DND-41 (cell line): ENCODE results near the gene FCAMR.

Experiments
- ATAC-seq: fragments of 200-7000 bp; cut with Tn5 transposase; 3 replicates; pipeline ENCODE4 v1.9.1; 2021; ENCODE audit warnings: low read depth; ENCODE audit not compliant: insufficient read depth
- DNase-seq: peaks from one replicate; pipeline ENCODE4 v3.0.0-alpha.2; 2020
- H2AFZ ChIP-seq: 2 replicates; pipeline ENCODE4 v1.6.0; 2012; ENCODE audit warnings: low read depth, low read length
- H3K27ac ChIP-seq: 2 replicates; pipeline ENCODE4 v1.5.1; 2012; ENCODE audit warnings: low read length, inconsistent platforms
- H3K27me3 ChIP-seq: fragments of 200-600 bp; sonication (generic); 2 replicates; pipeline ENCODE4 v1.6.0; 2012; ENCODE audit warnings: low read length, mild to moderate bottlenecking, inconsistent platforms; ENCODE audit not compliant: insufficient read depth, poor library complexity
- H3K36me3 ChIP-seq: 2 replicates; pipeline ENCODE4 v1.5.1; 2012; ENCODE audit warnings: low read length, inconsistent platforms; ENCODE audit not compliant: insufficient read depth
- H3K4me1 ChIP-seq: 2 replicates; pipeline ENCODE4 v1.5.1; 2012; ENCODE audit warnings: mild to moderate bottlenecking, low read length; ENCODE audit not compliant: insufficient read depth
- H3K4me2 ChIP-seq: 2 replicates; pipeline ENCODE4 v1.6.0; 2012; ENCODE audit warnings: mild to moderate bottlenecking, moderate library complexity, low read length, inconsistent platforms; ENCODE audit not compliant: insufficient read depth
- H3K4me3 ChIP-seq, 2 experiments: fragments of 200-600 bp in 1 of 2; shearing (Covaris generic) in 1 of 2; 2 replicates each; pipeline ENCODE4 v1.5.1; 2012 to 2016; ENCODE audit warnings: inconsistent platforms in 2 of 2, low read length in 2 of 2, mild to moderate bottlenecking in 2 of 2, low read depth in 1 of 2, moderate library complexity in 1 of 2
- H3K79me2 ChIP-seq: 2 replicates; pipeline ENCODE4 v1.6.0; 2012; ENCODE audit warnings: low read length, inconsistent platforms; ENCODE audit not compliant: insufficient read depth
- H3K9ac ChIP-seq: 2 replicates; pipeline ENCODE4 v1.6.0; 2012; ENCODE audit warnings: low read depth, mild to moderate bottlenecking, inconsistent platforms, low read length, moderate library complexity
- H3K9me3 ChIP-seq: 2 replicates; pipeline ENCODE4 v1.5.1; 2012; ENCODE audit warnings: low read length, moderate library complexity, mild to moderate bottlenecking, inconsistent platforms; ENCODE audit not compliant: insufficient read depth, severe bottlenecking
- H4K20me1 ChIP-seq: 2 replicates; pipeline ENCODE4 v1.6.0; 2012; ENCODE audit warnings: low read length; ENCODE audit not compliant: insufficient read depth
- CTCF ChIP-seq: IDR thresholded peaks from 2 replicates; pipeline ENCODE4 v1.5.1; 2012; ENCODE audit warnings: borderline replicate concordance, low read length, moderate library complexity, mild to moderate bottlenecking; ENCODE audit not compliant: poor library complexity, severe bottlenecking; ENCODE audit errors: extremely low read depth
- EZH2 ChIP-seq: IDR thresholded peaks from 3 replicates; pipeline ENCODE4 v1.6.1; 2012; ENCODE audit warnings: borderline replicate concordance, low read depth, mild to moderate bottlenecking, moderate library complexity, low read length, inconsistent platforms; ENCODE audit not compliant: severe bottlenecking

The FCAMR gene

DNA sequence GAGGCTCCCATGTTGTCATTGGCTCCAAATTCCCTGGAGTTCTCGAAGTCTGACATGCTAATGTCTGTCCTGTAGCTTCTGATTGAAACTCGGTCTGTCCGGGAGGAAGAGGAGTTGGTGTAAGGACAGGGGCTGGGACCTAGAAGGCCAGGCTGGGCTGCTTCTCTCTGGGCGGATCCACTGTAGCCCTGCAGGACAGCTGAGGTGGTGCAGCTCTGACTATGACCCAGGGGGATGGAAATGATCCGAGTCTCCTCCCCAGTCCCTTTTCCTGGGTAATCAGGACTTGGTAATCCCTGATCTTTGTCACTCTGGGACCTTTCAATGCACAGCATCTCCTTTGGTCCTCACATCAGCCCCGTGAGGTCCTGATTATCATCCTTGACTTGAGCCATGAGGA, 38.6 kb downstream of the FCAMR start:
- Histone ChIP-seq H3K9me3 (no peaks in the 10 kb centered on the region), H3K36me3 (no peaks in the 10 kb centered on the region), H3K4me3 (no peak overlapping the region), H3K4me1 (no peaks in the 10 kb centered on the region), H3K4me2 (no peak overlapping the region), H3K9ac (no peak overlapping the region), H3K27me3 (no peaks in the 10 kb centered on the region), H4K20me1 (no peaks in the 10 kb centered on the region), H3K27ac (no peak overlapping the region; the same call in 1 of the 2 replicates), H2AFZ (no peak overlapping the region), H3K79me2 (no peaks in the 10 kb centered on the region)
- DNase-seq (no peak), ATAC-seq (no peak)
- TF ChIP-seq EZH2 (no peak), CTCF (peak; percentile 17)

- H3K36me3 ChIP-seq, result no peaks in the 10 kb centered on the region
- TF ChIP-seq CTCF, result no peak
- TF ChIP-seq EZH2, result no peak
- H3K4me3 ChIP-seq, result no peak overlapping the region
- ATAC-seq (no peak), DNase-seq (no peak)
- no peaks in the 10 kb centered on the region for H4K20me1 ChIP-seq
- H2AFZ ChIP-seq, result no peak overlapping the region
- H3K79me2 ChIP-seq, result no peaks in the 10 kb centered on the region
- no peak overlapping the region for H3K4me2 ChIP-seq
- H3K9me3 ChIP-seq, result no peaks in the 10 kb centered on the region
- H3K9ac ChIP-seq, result no peak overlapping the region
- H3K27ac ChIP-seq, result peak overlapping the region; percentile 18; the same call in 1 of the 2 replicates
- no peaks in the 10 kb centered on the region for H3K4me1 ChIP-seq
- no peaks in the 10 kb centered on the region for H3K27me3 ChIP-seq
Observed at GRCh38 chr1:206930210-206930798, 40.0 kb downstream of the FCAMR start.

DNA sequence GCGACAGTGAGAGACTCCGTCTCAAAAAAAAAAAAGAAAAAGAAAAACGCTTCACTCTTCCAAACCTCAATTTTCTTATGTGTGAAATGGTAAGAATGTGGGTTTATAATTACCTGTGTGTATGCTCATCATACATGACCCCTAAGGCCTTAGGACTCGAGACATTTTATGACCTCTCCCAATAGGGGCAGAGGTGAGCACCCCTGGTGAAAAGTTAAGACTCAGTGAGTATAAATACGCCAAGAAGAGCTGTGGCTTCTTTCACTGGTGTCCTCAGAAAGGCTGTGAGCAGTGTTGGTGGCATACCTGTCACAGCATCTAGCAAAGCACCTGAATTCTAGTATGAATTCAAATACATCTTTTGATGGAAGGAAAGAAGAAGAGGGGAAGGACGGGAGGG, 40.7 kb downstream of the FCAMR start:
- Histone ChIP-seq H3K4me2 (no peak overlapping the region), H3K9me3 (no peaks in the 10 kb centered on the region), H3K4me1 (peaks cover 3% of the 10 kb centered on the region; the same call in 1 of the 2 replicates), H4K20me1 (no peaks in the 10 kb centered on the region), H3K27ac (no peak overlapping the region), H3K36me3 (no peaks in the 10 kb centered on the region), H3K4me3 (no peak overlapping the region), H3K79me2 (no peaks in the 10 kb centered on the region), H3K9ac (no peak overlapping the region), H3K27me3 (no peaks in the 10 kb centered on the region), H2AFZ (no peak overlapping the region)
- ATAC-seq (no peak), DNase-seq (no peak)
- no peak for TF ChIP-seq CTCF
- no peak for TF ChIP-seq EZH2
